GM18505 (cell line): ENCODE measurements around the gene ST8SIA4.
A peak's percentile ranks its signal among the peaks of the same experiment; 100 is the strongest.

ENCODE experiments used
- ATAC-seq: cut with Tn5 transposase; IDR thresholded peaks from one replicate; pipeline ENCODE4 v1.9.1; 2021; ENCODE audit not compliant: unreplicated experiment
- POLR2A ChIP-seq: IDR thresholded peaks from 4 replicates; pipeline ENCODE4 v1.6.1; 2011; ENCODE audit warnings: borderline replicate concordance; ENCODE audit not compliant: insufficient read depth, insufficient read length; ENCODE audit errors: extremely low read depth

Gene ST8SIA4

DNA sequence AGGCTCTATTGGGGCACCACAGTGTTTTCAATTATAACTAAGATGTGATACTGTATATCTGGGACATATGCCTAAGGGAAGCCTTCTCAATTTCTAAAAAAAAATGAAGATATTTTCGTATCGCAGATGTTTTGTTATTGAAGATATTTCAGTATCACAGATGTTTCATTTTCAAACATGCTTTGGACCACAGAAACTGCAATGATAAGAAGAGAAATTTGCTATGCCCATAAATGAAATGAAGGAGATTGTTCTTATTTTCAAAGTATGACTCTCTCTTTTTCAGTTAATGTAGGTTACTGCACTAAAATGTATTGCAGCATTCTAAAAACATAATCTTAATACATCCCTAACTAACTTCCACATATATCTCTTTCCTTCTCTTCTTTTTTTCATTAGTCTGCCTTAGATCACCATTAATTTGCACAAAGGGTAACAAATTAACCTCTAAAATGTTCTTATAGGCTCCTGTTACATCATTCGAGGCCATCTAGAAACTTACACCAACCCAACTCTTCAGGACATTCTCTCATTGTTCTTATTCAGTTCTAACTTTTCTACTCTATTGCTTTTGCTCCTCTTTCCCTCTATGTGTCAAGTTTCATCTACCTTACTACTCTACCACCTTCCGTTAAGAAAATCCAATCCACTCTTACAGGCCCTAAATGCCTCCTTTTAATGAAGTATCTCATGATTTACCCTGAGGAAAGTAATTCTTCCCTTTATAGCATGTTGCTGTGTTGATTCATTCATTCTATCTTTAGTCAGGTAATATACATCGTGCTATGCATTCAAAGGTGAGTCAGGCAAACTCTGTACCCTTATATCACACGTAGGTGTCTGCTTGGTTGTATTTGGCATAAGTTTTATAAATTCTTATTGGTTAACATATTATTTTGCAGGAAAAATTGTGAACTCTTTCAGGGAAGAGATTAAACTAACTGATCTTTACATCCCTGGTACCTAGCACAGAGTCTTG lies 70.5 kb downstream of the ST8SIA4 start:
- TF ChIP-seq POLR2A, result no peak
- ATAC-seq, result peak; percentile 45

DNA sequence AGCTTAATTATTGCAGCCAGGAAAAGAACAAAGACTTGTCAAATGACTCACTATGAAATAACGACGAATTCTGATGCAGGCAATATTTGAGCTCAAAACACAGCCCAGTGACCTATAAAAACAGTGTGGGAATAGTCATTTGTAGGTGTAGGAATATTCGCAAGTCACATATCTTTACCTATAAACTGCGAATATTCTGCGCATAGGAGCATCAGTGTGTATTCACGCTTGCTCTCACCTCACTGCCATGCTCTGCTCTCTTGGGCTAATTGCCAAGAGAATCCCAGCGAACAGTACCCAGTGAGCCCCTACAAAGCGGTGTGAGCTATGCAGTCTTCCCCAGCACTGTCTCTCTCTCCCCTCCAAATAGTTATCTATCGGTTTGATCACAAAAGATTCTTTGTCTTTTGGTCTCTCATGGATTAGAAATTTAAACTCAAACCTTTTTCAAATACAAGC lies 74.2 kb downstream of the ST8SIA4 start:
- ATAC-seq, result no peak
- TF ChIP-seq POLR2A, result no peak

DNA sequence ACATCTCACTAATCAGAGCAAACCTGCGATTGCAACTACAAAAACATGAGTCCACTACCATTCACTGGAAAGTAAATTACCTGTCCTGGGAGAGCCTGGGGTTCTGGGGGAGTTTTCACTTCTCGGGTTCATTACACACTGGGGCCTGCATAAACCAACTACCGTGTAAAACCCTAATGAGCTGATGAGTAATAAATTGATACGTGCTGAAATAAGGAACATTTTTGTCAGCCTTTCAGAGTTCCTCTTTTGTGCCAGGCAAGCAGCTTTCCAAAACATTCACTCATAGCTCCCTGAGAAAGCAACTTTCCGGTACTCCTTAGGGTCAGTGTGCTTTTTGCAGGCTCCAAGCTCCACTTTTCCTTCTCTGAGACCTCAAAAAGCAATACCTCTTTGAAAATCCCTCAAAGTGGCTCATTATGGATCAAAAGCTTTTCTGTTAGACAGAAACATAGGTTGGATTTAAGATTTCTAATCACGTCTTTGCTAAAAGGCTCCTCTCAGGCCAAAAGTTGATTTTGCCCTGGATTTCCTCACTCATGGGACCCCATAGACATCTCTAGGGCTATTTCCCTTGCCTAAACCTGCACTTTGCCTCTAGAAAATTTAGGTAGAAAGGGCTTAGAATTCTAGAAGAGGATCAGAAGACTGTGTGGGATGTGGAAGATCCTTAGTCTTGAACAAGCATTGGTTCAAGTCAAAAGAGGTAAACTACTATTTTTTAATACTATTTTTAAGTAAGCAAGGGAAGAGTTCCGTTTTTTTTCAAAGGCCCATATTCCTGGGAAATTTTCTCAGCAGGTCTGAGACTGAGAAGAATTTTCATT lies 74.8 kb downstream of the ST8SIA4 start:
- peak; percentile 79 for ATAC-seq
- TF ChIP-seq POLR2A, result no peak

DNA sequence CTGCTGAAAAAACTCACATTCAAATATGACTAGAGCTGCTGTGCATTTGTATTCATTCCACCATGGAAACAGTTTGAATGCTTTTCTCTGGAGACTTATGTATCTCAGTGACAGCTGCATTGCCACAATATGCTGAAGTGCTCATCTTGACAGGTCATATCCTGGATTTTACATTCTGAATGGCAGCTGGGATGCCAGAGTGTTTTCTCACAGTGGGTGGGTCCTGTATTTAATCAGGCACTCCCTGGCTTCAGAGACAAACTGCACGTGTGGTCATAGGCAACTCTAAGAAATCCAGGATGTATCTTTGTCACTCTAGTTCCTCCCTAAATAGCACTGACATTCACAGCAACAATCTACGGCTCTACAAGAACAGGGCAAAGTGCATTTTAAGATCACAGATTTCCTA lies 75.6 kb downstream of the ST8SIA4 start:
- TF ChIP-seq POLR2A, result no peak
- ATAC-seq, result peak; percentile 7

DNA sequence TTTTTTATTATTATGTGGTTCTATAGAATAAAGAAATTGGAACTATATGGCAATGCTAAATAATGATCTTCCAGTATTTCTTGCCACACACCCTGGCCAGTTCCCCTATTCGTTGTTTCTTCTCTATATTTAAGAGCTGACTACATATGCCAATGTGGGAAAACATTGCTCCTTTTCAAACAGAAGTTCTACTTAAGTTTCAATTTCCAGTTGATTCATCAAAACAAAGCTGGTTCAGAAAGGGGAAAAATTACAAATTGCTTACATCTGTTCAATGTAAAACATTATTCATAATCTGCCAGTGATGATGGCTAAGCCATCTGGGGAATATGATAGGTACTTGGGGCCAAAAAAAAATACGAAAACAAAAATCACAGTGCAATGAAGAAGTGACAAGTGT lies 76.9 kb downstream of the ST8SIA4 start:
- ATAC-seq, result peak; percentile 31
- TF ChIP-seq POLR2A, result no peak

DNA sequence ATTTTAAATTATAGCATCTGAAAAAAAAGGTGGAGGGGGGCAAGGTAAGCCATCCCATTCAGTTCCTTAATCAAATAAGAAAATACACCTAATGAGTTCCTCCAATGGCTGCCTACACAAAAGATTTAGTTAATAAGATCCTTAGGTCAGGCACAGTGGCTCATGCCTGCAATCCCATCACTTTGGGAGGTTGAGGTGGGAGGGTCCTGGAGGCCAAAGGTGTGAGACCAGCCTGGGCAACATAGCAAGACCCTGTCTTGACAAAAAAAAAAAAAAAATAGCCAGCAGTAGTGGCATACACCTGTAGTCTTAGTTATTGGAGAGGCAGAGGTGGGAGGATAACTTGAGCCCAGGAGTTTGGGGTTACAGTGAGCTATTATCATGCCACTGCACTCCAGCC lies 78.4 kb downstream of the ST8SIA4 start:
- no peak for ATAC-seq
- no peak for TF ChIP-seq POLR2A

DNA sequence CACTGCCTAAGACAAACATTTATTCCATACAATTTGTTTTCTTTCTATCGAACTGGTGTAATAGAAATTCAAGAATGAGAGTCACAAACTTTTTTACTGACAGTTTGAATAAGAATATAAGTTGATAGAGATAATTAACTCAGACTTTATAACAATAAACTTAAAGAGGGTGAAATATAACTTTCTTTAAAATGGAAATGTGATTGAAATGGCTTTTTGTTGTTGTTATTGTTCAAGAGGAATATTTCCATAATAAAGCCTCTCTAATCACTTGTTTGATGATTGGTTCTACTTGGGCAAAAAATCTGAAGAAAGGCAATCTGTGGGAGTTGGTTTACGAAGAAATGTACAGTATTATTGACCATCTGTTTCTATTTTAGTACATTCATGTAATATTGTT lies 79.3 kb downstream of the ST8SIA4 start:
- TF ChIP-seq POLR2A, result no peak

DNA sequence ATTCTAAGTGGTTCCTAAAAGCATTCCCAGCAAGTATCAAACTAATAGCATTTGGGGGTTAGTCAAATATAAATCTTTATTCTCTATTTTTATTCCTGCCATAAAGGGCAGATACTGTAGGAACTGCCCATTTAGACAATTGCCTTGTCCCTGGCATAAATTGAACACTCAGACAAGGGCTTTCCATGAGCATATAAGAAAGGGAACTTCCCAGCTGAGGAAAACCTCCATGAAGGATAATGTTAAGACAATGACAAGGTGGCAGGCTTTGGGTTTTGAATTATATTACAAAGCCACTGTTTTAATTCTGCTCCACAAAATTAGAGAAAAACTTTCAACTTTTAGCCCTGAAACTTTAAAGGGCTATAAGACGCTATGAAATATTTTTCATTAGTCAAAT lies 81.3 kb downstream of the ST8SIA4 start:
- TF ChIP-seq POLR2A, result no peak
- no peak for ATAC-seq

More for the DNA sequence above, 79.3 kb downstream of the ST8SIA4 start:
- no peak for ATAC-seq

DNA sequence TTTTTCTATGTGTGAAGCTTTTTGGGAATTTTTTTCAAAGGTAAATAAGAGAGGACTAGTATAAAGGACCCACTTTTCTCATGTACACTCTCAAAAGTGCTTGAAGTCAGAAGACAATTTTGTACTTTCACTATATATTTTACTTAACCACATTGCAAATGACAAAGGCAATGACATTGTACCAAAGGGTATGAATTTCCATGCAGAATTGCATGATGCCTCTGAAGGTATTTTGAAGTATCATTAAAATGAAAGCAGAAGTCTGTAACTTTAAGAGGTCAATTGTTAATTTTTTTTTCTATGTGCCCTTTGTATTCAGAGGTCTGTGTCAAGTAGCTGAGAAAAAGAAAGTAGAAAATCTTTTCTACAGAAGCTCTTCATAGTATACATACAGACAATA lies 84.7 kb downstream of the ST8SIA4 start:
- no peak for ATAC-seq
- no peak for TF ChIP-seq POLR2A

DNA sequence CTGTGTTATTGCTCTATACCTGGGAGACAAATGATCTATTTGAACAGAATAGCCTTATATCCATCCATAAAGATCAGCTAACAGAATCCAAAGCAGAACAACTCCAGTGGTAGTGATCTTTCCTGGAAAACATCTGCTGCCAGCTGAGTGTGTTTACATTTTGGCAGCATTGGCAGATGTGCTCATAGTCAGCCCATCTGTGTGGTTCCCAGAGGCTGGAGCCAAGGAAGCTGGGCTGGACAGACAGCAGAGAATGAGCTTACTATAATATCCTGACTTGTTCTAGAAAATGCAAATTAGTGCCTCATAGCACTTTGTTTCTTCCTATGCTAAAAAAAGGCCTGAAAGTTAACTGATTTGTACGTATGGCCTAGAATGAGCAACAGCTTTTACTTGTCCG lies 99.7 kb downstream of the ST8SIA4 start:
- ATAC-seq, result no peak
- TF ChIP-seq POLR2A, result no peak

DNA sequence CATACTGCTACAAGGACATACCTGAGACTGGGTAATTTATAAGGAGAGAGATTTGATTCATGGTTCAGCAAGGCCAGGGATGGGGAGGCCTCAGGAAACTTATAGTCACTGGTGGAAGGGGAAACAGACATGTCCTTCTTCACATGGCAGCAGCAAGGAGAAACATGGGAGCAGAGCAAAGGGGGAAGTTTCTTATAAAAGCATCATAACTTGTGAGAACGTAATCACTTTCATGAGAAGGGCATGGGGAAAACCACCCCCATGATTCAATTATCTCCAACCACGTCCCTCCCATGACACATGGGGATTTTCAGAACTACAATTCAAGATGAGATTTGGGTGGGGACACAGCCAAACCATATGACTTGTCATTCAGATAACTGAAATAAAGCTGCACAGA lies 100.9 kb downstream of the ST8SIA4 start:
- no peak for ATAC-seq
- TF ChIP-seq POLR2A, result no peak

DNA sequence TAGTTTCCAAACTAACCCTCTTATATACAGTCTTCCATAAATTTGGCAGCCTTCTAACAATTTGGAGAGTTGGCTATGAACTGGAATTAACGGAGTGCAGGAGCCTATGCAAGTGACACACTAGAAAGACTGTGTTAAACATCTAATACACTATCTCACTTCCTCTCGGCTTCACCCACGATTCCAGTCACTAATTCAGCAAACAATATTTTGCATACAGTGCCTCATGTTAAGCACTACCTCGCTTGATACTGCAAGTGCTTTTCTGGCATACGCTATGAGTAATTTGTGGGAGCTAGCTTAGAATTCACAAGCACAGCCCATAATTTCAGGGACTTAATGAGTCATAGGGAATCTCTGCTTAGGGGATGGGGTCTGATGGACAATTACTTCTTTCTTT lies 102.5 kb downstream of the ST8SIA4 start:
- TF ChIP-seq POLR2A, result no peak
- ATAC-seq, result no peak

DNA sequence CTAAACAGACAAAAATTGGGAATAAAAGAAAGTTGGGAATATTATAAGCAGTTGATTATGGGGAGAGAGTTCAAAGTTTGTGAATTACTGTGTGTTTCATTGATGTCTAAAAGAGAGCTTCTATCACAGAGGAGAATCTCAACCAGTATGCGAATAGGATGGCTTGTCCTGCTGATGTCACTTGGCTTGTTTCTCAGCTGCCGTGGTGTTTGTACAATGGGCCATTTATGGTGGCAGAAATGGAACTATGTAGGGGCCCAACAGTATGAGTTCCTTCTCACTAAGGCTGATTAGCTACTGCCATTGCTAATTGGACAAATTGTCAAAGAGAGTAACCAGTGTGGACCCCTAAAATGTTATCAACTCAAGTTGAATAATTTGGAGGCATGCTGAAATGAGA lies 103.9 kb downstream of the ST8SIA4 start:
- no peak for ATAC-seq
- TF ChIP-seq POLR2A, result no peak
